GM12874 (cell line): ENCODE data around the gene BMX.

Experiments used
- TF ChIP-seq, protein P1 (sequence below): IDR thresholded peaks from 2 replicates; pipeline ENCODE4 v1.5.1; 2011; ENCODE audit warnings: low read depth, mild to moderate bottlenecking, control low read depth, low read length, moderate library complexity; ENCODE audit not compliant: insufficient read depth

Gene BMX

DNA sequence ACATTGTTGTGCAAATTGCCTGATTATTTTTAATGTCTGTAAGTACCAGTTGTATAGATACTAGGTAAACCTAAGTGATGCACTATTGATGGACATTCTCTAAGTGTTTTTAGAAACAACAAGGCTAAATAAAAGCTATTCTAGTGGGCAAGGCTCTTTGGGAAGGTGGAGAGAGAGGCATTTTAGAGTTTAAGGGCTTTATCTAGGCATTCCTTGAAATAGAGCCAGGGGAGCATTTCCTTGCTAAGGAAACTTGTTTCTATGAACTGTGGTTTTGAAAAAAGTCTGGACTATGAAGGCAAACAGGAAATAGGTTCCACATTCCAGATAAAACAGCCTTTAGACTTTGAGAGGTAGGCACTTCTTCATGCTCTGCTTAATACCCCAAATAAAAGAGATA is 23.8 kb downstream of the BMX start:
- TF ChIP-seq, protein P1, sequence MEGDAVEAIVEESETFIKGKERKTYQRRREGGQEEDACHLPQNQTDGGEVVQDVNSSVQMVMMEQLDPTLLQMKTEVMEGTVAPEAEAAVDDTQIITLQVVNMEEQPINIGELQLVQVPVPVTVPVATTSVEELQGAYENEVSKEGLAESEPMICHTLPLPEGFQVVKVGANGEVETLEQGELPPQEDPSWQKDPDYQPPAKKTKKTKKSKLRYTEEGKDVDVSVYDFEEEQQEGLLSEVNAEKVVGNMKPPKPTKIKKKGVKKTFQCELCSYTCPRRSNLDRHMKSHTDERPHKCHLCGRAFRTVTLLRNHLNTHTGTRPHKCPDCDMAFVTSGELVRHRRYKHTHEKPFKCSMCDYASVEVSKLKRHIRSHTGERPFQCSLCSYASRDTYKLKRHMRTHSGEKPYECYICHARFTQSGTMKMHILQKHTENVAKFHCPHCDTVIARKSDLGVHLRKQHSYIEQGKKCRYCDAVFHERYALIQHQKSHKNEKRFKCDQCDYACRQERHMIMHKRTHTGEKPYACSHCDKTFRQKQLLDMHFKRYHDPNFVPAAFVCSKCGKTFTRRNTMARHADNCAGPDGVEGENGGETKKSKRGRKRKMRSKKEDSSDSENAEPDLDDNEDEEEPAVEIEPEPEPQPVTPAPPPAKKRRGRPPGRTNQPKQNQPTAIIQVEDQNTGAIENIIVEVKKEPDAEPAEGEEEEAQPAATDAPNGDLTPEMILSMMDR, result no peak

GRCh38 chrX:15525664-15526416 is 25.2 kb downstream of the BMX start:
- TF ChIP-seq, protein P1, result no peak

DNA sequence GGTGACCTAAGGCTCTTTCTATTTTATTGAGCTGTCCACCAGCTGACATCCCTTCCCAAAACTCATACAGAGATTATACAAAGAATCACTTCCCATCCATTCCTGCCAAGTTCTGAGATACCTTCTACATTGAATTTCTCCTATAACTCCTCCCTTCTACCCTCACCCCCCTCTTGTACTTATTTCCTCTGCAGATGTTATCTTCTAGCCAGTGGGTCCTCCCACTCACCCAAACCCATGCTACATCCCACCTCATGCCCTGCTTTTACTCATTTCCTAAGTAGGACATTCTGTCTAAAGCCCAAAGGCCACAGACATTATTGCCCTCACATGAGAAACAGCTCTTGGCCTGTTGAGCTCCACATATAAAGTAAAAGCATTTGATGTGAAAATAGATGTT is 28.6 kb downstream of the BMX start:
- TF ChIP-seq, protein P1, result no peak

- TF ChIP-seq, protein P1, result no peak
Measured at GRCh38 chrX:15530318-15530717, 29.7 kb downstream of the BMX start.

- TF ChIP-seq, protein P1, result no peak
Measured at GRCh38 chrX:15546745-15547144, 46.1 kb downstream of the BMX start.

DNA sequence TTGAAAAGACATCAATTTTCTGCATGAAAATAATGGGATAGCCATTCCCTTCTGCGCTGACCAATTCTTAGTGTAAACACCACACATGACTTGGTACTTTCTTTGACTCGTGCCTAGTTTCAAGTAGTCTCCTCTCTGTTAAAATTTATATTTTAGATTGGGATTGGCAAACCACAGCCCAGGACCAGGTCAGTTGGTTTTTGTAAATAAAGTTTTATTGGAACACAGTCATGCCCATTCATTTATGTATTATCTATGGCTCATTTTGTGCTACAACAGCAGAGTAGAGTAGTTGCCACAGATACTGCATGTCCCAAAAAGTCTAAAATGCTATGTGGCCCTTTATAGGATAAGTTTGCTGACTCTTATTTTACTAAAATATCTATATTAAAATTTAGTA is 46.7 kb downstream of the BMX start:
- TF ChIP-seq, protein P1, result no peak

- TF ChIP-seq, protein P1, result no peak
Measured at GRCh38 chrX:15549189-15550012, 48.8 kb downstream of the BMX start.
